ENCODE measurements around the gene CDAN1. TPM values are rescaled to one million over a fixed set of nuclear protein-coding genes. Genes with fewer than 3 reads are reported as not detected.

CDAN1 gene
- total RNA-seq, 3 donors from 2014 or later = 9.2 to 22.5 (median 11.7) TPM

- TF ChIP-seq, protein P1, sequence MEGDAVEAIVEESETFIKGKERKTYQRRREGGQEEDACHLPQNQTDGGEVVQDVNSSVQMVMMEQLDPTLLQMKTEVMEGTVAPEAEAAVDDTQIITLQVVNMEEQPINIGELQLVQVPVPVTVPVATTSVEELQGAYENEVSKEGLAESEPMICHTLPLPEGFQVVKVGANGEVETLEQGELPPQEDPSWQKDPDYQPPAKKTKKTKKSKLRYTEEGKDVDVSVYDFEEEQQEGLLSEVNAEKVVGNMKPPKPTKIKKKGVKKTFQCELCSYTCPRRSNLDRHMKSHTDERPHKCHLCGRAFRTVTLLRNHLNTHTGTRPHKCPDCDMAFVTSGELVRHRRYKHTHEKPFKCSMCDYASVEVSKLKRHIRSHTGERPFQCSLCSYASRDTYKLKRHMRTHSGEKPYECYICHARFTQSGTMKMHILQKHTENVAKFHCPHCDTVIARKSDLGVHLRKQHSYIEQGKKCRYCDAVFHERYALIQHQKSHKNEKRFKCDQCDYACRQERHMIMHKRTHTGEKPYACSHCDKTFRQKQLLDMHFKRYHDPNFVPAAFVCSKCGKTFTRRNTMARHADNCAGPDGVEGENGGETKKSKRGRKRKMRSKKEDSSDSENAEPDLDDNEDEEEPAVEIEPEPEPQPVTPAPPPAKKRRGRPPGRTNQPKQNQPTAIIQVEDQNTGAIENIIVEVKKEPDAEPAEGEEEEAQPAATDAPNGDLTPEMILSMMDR (IDR thresholded peaks at IDR 0.05) = no peak
- Histone ChIP-seq H3K36me3 (ENCODE audit: low read depth) (peaks cover 18% of the 10 kb centered on the region), H3K9me3 (no peaks in the 10 kb centered on the region), H3K4me1 (ENCODE audit: low read depth) (no peaks in the 10 kb centered on the region), H3K4me3 (no peak overlapping the region)
- ATAC-seq = no peak
- intact Hi-C loops (cut with DNase I, micrococcal nuclease) = no loop called here
- no peak for DNase-seq
Observed at GRCh38 chr15:42728972-42729371, 8.0 kb downstream of the CDAN1 start.

DNA sequence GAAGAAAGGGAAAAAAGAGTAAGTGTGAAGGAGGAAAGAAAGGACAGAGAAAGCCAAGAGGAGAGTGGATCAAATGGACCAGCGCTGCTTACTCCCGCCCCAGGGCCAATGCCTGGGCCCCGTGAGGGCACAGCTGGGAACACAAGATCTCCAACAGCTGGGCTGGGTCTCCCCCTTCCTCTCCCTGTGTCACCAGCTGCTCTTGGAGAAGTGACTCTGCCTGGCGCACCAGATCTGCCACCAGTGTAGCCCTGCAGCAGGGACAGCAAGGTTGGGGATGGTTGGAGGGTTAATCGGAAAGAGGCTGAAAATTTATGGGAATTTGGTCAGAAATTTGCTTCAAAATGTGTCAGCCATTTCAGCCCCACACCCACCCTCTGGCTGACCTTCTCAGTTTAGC, 8.4 kb downstream of the CDAN1 start:
- ATAC-seq = no peak
- H3K4me3 ChIP-seq = no peak overlapping the region
- H3K36me3 ChIP-seq (ENCODE audit: low read depth) = peaks cover 15% of the 10 kb centered on the region
- no peaks in the 10 kb centered on the region for H3K4me1 ChIP-seq (ENCODE audit: low read depth)
- no peaks in the 10 kb centered on the region for H3K9me3 ChIP-seq
- intact Hi-C loops (cut with DNase I, micrococcal nuclease) = no loop called here
- TF ChIP-seq, protein P1 (IDR thresholded peaks at IDR 0.05) = no peak
- DNase-seq = no peak

GRCh38 chr15:42727750-42728381, 9.1 kb downstream of the CDAN1 start:
- ATAC-seq = no peak
- no peaks in the 10 kb centered on the region for H3K9me3 ChIP-seq
- TF ChIP-seq, protein P1 (IDR thresholded peaks at IDR 0.05) = no peak
- peaks cover 14% of the 10 kb centered on the region for H3K36me3 ChIP-seq (ENCODE audit: low read depth)
- intact Hi-C loops (cut with DNase I, micrococcal nuclease) = no loop called here
- no peak for DNase-seq
- H3K4me3 ChIP-seq = no peak overlapping the region
- no peaks in the 10 kb centered on the region for H3K4me1 ChIP-seq (ENCODE audit: low read depth)

- Histone ChIP-seq H3K4me1 (ENCODE audit: low read depth) (no peaks in the 10 kb centered on the region), H3K4me3 (no peak overlapping the region), H3K9me3 (no peaks in the 10 kb centered on the region), H3K36me3 (ENCODE audit: low read depth) (peaks cover 10% of the 10 kb centered on the region)
- TF ChIP-seq, protein P1 (IDR thresholded peaks at IDR 0.05) = no peak
- DNase-seq (no peak), ATAC-seq (no peak)
- intact Hi-C loops (cut with DNase I, micrococcal nuclease) = no loop called here
Observed at GRCh38 chr15:42726114-42726513, 10.8 kb downstream of the CDAN1 start.

DNA sequence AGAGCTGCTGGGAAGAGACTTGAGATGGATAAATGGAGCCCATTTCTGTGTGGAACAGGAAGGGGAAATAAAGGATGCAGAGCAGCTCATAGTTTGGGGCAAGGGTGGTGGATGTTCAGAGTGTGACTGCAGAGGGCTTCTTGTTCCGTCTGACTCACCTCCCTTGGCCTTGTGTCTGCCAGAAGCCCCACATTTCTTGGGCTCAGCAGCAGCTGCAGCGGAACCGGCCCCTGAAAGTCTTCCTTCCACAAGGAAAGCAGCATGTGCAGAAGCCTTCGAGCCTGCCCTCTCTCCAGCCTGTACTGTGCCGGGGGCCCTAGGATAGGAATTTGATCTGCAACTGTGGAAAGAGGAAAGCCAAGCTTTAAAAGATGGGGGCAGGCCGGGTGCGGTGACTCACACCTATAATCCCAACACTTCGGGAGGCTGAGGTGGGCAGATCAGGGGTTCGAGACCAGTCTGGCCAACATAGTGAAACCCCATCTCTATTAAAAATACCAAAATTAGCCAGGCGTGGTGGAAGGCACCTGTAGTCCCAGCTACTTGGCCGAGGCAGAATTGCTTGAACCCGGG, 11.5 kb downstream of the CDAN1 start:
- no peak for DNase-seq
- intact Hi-C loops (cut with DNase I, micrococcal nuclease) = no loop called here
- peaks cover 10% of the 10 kb centered on the region for H3K36me3 ChIP-seq (ENCODE audit: low read depth)
- TF ChIP-seq, protein P1 (IDR thresholded peaks at IDR 0.05) = no peak
- H3K9me3 ChIP-seq = no peaks in the 10 kb centered on the region
- H3K4me3 ChIP-seq = no peak overlapping the region
- H3K4me1 ChIP-seq (ENCODE audit: low read depth) = no peaks in the 10 kb centered on the region
- ATAC-seq = no peak
